Keratinocyte (primary cell): ENCODE results near the gene RNASE7. TPM values are rescaled to one million over a fixed set of nuclear protein-coding genes. Genes with fewer than 3 reads are reported as not detected.

Experiments
- DNase-seq: peaks from one replicate; pipeline ENCODE4 v3.0.0-alpha.2; 2011; ENCODE audit warnings: low read depth, missing footprints, low spot score
- FAIRE-seq: peaks from 2 replicates; lab custom pipeline; 2011; peaks lifted over from hg19 to GRCh38; lab: Jason Lieb, UNC
- H2AFZ ChIP-seq: 2 replicates; pipeline ENCODE4 v1.6.0; 2012; ENCODE audit warnings: low read length, control low read depth, inconsistent platforms; ENCODE audit not compliant: control insufficient read depth
- H3K27ac ChIP-seq: 2 replicates; pipeline ENCODE4 v1.5.1; 2011; ENCODE audit warnings: low read length; ENCODE audit not compliant: control insufficient read depth, insufficient read depth
- H3K27me3 ChIP-seq: 3 replicates; pipeline ENCODE4 v1.6.0; 2011; ENCODE audit warnings: low read length; ENCODE audit not compliant: control insufficient read depth, insufficient read depth; ENCODE audit errors: extremely low read depth
- H3K36me3 ChIP-seq, 2 experiments: 2 replicates in 1 of 2; 3 replicates in 1 of 2; pipeline ENCODE4 v1.5.1; 2011; ENCODE audit warnings: low read length in 2 of 2, mild to moderate bottlenecking in 1 of 2; ENCODE audit not compliant: control insufficient read depth in 2 of 2, insufficient read depth in 2 of 2; ENCODE audit errors: extremely low read depth in 1 of 2
- H3K4me1 ChIP-seq: 3 replicates; pipeline ENCODE4 v1.5.1; 2011; ENCODE audit warnings: low read length; ENCODE audit not compliant: control insufficient read depth, insufficient read depth; ENCODE audit errors: extremely low read depth
- H3K4me2 ChIP-seq: 3 replicates; pipeline ENCODE4 v1.6.0; 2011; ENCODE audit warnings: low read depth, low read length; ENCODE audit not compliant: control insufficient read depth, insufficient read depth; ENCODE audit errors: extremely low read depth
- H3K4me3 ChIP-seq, 3 experiments: fragments of 200-600 bp in 1 of 3; sonication (generic) in 1 of 3; 2 replicates in 2 of 3; 3 replicates in 1 of 3; pipeline ENCODE4 v1.5.1; 2011 to 2016; ENCODE audit warnings: low read length in 3 of 3, mild to moderate bottlenecking in 3 of 3, control low read depth in 2 of 3, inconsistent platforms in 1 of 3, low read depth in 1 of 3, mixed read lengths in 1 of 3, mixed run types in 1 of 3, moderate library complexity in 1 of 3; ENCODE audit not compliant: control insufficient read depth in 2 of 3, insufficient read depth in 2 of 3; ENCODE audit errors: extremely low read depth in 1 of 3
- H3K79me2 ChIP-seq: 2 replicates; pipeline ENCODE4 v1.6.0; 2012; ENCODE audit warnings: low read length; ENCODE audit not compliant: control insufficient read depth, insufficient read depth
- H3K9ac ChIP-seq: 3 replicates; pipeline ENCODE4 v1.6.0; 2011; ENCODE audit warnings: low read length; ENCODE audit not compliant: control insufficient read depth, insufficient read depth; ENCODE audit errors: extremely low read depth
- H3K9me1 ChIP-seq: 3 replicates; pipeline ENCODE4 v1.6.0; 2011; ENCODE audit warnings: low read length; ENCODE audit not compliant: control insufficient read depth, insufficient read depth; ENCODE audit errors: extremely low read depth
- H3K9me3 ChIP-seq: 2 replicates; pipeline ENCODE4 v1.5.1; 2012; ENCODE audit warnings: low read depth, low read length; ENCODE audit not compliant: control insufficient read depth
- H4K20me1 ChIP-seq: 3 replicates; pipeline ENCODE4 v1.6.0; 2011; ENCODE audit warnings: low read length; ENCODE audit not compliant: control insufficient read depth, insufficient read depth; ENCODE audit errors: extremely low read depth
- CTCF ChIP-seq, 3 experiments: IDR thresholded peaks in 1 of 3; conservative IDR thresholded peaks in 1 of 3; optimal IDR thresholded peaks in 1 of 3; 2 replicates in 2 of 3; 3 replicates in 1 of 3; pipeline versions ENCODE3 to v1.5.1; 2011; ENCODE audit warnings: low read length in 3 of 3, mild to moderate bottlenecking in 3 of 3, moderate library complexity in 2 of 3, control low read depth in 1 of 3, inconsistent platforms in 1 of 3; ENCODE audit not compliant: insufficient read depth in 2 of 3; ENCODE audit errors: extremely low read depth in 1 of 3
- EZH2 ChIP-seq: IDR thresholded peaks from one replicate; pipeline ENCODE4 v1.6.1; 2012; ENCODE audit warnings: inconsistent platforms, mild to moderate bottlenecking, low read length, moderate library complexity
- dilution Hi-C: fragments of 300-500 bp; cut with MboI; formaldehyde crosslinking; loops from one replicate; pipeline ENCODE4 v1.7.0; 2020; ENCODE audit warnings: low sequenced_read_pairs; ENCODE audit not compliant: extremely low pct_ligation_motif_present
- polyA plus RNA-seq, 5 experiments: library from polyadenylated mRNA; depleted of rRNA in 3 of 5; stranded (reverse) in 3 of 5; stranded (forward) in 1 of 5; unstranded in 1 of 5; fragments of >200 nt; gene quantifications; 1 replicate in 1 of 5; 2 replicates in 3 of 5; 3 replicates in 1 of 5; pipeline versions ENCODE4 v1.2.1 to v1.2.3, GENCODE V29; 2011 to 2012; ENCODE audit warnings: missing spikeins in 2 of 5, low read depth in 1 of 5, low replicate concordance in 1 of 5

RNASE7 gene
- polyA plus RNA-seq, 1 donor (not counting 4 experiments of a cell fraction or from before 2014, with no cell fraction given) = 17.4 TPM

- no peak for DNase-seq
- Histone ChIP-seq H4K20me1 (no peaks in the 10 kb centered on the region), H3K9ac (no peak overlapping the region), H3K4me2 (no peak overlapping the region), H3K27me3 (no peaks in the 10 kb centered on the region), H3K79me2 (no peaks in the 10 kb centered on the region), H3K9me3 (no peaks in the 10 kb centered on the region), H3K36me3 (no peaks in the 10 kb centered on the region), H3K4me1 (peaks cover 32% of the 10 kb centered on the region), H3K4me3 (no peak overlapping the region), H2AFZ (no peak overlapping the region), H3K27ac (no peak overlapping the region), H3K9me1 (no peaks in the 10 kb centered on the region)
- TF ChIP-seq EZH2 (no peak), CTCF (optimal IDR thresholded peaks at IDR 0.05 in 1 of 3, IDR thresholded peaks at IDR 0.05 in 1 of 3, conservative IDR thresholded peaks at IDR 0.05 in 1 of 3; ENCODE audit: extremely low read depth in 1 of 3, insufficient read depth in 2 of 3, low read length in 3 of 3) (no peak)
- dilution Hi-C loops = no loop called here
- FAIRE-seq = no peak
Observed at GRCh38 chr14:21036751-21037150, 5.4 kb upstream of the RNASE7 start.

GRCh38 chr14:21037156-21037555 lies 5.0 kb upstream of the RNASE7 start:
- Histone ChIP-seq H3K9ac (no peak overlapping the region), H4K20me1 (no peaks in the 10 kb centered on the region), H3K9me3 (no peaks in the 10 kb centered on the region), H2AFZ (no peak overlapping the region), H3K36me3 (no peaks in the 10 kb centered on the region), H3K4me2 (no peak overlapping the region), H3K27me3 (no peaks in the 10 kb centered on the region), H3K4me3 (no peak overlapping the region), H3K79me2 (no peaks in the 10 kb centered on the region), H3K27ac (no peak overlapping the region), H3K9me1 (no peaks in the 10 kb centered on the region), H3K4me1 (peaks cover 36% of the 10 kb centered on the region)
- dilution Hi-C loops = no loop called here
- FAIRE-seq (no peak), DNase-seq (no peak)
- TF ChIP-seq CTCF (optimal IDR thresholded peaks at IDR 0.05 in 1 of 3, IDR thresholded peaks at IDR 0.05 in 1 of 3, conservative IDR thresholded peaks at IDR 0.05 in 1 of 3; ENCODE audit: extremely low read depth in 1 of 3, insufficient read depth in 2 of 3, low read length in 3 of 3) (no peak), EZH2 (no peak)
